GM18498 (cell line): ENCODE data around the gene CRHR2.

Experiments
- ATAC-seq: cut with Tn5 transposase; IDR thresholded peaks from one replicate; pipeline ENCODE4 v1.9.1; 2021; ENCODE audit warnings: mild to moderate bottlenecking, moderate library complexity; ENCODE audit not compliant: unreplicated experiment

The CRHR2 gene

GRCh38 chr7:30683306-30683705 lies 1.1 kb upstream of the CRHR2 start:
- no peak for ATAC-seq

GRCh38 chr7:30681815-30682211 lies 443 bp downstream of the CRHR2 start:
- no peak for ATAC-seq

DNA sequence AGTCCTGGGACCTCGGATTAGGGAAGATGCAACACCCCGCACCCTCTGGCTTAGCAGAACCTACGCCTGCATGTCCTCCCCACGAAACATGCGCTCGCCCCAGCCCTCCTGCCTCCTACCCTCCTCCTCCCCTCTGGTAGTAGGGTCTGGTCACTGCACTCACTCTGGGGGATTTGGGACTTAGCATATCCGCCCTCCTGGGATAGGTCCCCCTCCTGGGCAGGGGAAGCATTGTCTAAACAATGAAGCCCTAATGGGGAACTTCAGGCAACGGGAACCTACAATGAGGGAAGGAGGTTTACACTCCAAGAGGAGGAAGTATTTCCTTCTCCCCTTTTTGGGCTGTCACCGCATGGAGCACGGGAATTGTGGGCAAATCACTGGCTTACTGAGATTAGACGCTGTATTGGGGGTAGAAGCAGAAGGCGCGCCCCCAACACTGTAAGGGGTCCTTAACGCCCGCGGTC lies 892 bp downstream of the CRHR2 start:
- no peak for ATAC-seq

DNA sequence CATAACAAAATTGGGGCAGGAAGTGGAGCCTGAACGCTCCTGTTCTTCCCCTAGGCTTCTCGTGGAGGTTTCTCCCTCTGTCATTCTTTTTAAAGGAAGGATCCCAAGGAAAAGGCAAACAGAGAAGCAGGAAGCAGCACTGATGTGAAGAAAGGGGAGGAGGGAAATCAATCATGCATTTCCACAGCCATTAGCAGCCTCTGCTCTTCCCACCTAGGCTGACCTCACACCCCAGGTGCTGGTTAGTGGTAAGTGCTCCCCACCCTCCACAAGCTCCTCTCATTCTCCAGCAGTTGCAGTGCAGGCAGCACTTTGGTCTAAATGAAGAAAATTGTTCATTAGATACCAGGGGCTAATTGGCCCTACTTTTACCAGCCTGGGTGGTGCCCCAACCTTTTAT lies 2.6 kb downstream of the CRHR2 start:
- no peak for ATAC-seq

DNA sequence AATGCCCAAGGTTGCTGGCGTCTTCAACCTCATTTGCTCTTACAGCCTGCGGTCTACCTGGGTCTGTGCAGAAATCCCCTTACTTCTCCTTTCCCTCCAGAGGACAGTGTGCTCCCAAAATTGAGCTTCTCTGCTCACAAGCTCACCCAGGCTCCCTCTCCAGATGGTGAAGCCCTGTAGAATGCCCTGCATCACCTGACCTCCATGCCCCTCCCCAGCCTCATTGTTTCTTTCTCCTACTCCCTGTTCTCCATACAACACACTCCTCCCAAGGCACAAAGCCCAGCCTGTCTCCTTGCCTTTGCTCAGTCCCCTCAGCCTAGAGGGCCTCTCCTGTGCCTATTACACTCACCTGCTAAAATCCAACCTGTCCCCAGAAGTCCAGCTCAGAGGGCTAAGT lies 3.5 kb downstream of the CRHR2 start:
- no peak for ATAC-seq

- ATAC-seq, result no peak
These were observed 7.4 kb downstream of the CRHR2 start for GRCh38 chr7:30674876-30675275.

GRCh38 chr7:30674420-30674819 lies 7.8 kb downstream of the CRHR2 start:
- no peak for ATAC-seq

GRCh38 chr7:30671793-30672465 lies 10.3 kb downstream of the CRHR2 start:
- ATAC-seq, result no peak

GRCh38 chr7:30668102-30668501 lies 14.2 kb downstream of the CRHR2 start:
- ATAC-seq, result no peak

DNA sequence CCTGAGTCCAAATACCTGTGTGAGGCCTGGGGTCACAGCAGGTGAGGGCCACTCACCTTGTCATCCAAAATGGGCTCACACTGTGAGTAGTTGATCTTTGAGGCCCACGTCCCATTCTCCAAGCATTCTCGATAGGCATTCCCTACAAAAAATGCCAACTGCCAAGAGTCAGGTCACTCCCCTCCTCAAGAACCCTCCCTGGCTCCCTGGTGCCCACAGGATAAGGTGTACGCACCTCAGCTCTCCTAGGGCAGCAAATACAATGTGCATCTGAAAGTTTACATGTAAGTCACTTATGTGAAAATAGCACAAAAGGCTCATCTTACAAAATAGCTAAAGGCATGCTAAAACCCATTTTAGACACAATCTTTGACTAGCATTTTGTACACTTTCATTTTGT lies 15.1 kb downstream of the CRHR2 start:
- ATAC-seq, result no peak

DNA sequence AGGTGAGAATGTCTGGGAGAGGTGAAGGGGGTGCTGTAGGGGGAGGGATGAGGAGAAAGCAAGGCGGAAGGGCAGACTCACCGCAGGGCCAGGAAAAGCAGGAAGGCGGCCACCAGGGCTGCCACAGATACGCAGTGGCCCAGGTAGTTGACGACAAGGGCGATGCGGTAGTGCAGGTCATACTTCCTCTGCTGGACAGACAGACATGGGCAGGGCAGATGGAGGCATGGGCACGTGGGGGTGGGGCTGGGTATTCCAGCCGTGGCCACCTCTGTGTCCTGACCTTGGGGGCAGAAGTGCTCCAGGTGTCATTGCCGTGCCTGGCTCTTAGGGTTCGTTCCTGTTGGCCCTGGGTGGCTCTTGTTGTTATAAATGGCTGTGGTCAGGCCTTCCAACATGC lies 16.8 kb downstream of the CRHR2 start:
- no peak for ATAC-seq

DNA sequence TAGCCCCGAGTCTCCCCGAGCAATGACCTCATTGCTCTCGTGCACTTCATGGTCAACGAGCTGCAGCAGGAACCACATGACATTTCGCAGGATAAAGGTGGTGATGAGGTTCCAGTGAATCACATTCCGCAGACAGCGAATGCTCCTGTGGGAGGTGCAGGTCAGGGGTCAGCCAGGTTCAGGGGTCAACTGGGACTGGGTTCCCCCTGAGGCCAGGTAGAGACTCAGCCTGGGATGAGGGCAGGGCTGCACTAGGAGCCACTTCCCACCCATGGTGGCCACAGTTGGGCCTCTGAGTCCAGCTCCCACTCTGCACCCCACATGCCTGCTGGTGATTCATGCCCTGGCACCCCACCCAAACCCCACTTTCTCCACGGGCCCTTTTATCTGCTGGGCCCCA lies 17.2 kb downstream of the CRHR2 start:
- ATAC-seq, result no peak

- ATAC-seq, result no peak
These were observed 17.9 kb downstream of the CRHR2 start for GRCh38 chr7:30664184-30664885.

DNA sequence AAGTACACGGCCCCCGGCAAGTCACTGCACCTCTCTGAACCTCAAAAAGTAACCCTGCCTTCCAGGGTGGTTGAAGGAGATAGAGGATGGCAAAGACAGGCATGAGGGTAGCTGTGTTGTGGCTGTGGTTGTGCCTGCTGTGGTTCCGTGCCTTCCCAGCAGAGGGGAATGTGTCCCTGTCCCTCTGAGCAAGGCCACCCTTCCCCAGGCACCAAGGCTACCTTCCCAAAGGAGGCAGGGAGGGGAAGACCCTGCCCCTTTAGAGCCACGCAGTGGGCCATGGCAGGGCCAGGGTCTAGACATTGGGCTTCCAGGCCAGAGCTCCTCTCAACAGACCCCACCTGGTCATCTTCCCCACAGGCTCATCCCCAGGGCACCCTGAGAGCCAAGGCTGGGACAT lies 18.8 kb downstream of the CRHR2 start:
- ATAC-seq, result no peak

- ATAC-seq, result no peak
These were observed 19.8 kb downstream of the CRHR2 start for GRCh38 chr7:30662431-30662939.

DNA sequence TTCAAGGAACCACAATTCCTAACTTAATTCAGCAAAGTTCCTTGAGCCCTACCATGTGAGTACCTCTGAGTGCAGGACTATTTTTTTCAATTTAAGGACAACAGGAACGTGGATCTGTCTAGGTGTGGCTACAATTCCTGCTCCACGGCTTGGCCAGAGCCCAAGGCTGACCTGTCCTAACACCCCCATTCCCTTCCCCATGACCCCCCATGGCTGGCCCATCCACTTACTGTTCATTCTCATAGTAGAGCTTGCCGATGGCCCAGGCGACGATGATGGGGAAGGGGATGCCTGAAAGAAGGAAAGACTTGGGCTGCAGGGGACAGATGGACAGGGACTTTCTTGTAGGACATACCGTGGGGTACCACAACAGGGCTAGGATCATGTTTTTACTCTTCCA lies 20.3 kb downstream of the CRHR2 start:
- ATAC-seq, result no peak

DNA sequence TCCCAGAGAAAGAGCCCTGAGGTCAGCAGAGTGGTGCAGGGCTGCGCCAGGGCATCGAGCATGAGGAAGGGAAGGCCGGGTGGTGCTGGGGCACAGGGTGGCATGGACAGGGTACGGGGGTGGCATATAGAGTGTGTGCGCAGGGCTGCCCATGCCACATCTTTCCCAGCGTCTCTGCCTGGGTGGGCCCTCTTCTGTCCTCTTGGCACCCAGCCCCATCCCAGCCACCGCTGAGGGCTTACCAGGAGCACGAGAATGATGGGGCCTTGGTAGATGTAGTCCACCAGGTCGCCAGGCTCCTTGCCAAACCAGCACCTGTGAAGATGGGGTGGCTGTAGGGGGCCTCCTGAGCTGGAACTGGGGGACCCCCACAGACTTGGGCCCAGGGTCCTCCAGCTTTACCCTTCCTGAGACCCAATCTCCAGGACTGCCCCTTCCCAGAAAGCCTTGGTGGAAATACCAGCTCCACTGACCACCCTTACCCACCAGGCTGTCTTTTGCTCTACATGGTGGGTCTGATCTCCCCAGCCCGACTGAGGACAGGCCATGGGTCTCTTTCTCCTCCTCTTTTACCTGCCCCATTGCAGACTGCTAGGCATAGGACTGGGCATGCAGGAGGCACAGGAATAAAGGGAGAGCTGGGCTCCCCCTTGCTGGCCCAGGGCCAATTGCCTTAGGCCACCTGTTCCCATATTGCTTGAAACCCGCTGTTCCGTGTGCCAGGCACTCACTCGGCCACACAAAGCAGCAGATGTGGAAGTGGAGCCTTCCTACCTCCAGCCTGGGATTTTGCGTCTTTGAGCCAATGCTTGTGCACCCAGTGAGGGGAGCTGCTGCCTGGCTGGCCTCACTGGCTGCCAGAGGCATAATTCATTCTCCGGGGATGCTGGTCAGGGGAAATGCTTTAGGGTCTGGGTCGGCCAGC lies 21.7 kb downstream of the CRHR2 start:
- ATAC-seq, result no peak

DNA sequence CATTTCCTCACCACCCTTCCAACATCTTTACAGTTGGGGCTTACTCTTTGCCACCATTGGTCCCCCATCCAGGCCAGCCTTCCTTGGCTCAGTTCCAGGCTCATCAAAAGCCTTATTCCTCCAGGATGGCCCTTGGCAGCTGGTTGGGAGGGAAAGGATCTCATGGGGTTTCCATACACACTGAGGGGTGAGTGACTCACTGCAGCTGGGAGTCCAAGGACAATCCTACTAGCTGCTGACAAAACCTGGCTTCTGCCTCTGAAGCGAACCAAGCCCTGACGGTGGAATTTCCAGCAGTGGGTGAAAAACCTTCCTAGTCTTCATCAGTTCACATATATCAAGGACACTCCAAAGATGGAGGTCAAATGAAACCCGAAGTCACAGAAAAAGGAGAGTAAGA lies 22.9 kb downstream of the CRHR2 start:
- ATAC-seq, result no peak

DNA sequence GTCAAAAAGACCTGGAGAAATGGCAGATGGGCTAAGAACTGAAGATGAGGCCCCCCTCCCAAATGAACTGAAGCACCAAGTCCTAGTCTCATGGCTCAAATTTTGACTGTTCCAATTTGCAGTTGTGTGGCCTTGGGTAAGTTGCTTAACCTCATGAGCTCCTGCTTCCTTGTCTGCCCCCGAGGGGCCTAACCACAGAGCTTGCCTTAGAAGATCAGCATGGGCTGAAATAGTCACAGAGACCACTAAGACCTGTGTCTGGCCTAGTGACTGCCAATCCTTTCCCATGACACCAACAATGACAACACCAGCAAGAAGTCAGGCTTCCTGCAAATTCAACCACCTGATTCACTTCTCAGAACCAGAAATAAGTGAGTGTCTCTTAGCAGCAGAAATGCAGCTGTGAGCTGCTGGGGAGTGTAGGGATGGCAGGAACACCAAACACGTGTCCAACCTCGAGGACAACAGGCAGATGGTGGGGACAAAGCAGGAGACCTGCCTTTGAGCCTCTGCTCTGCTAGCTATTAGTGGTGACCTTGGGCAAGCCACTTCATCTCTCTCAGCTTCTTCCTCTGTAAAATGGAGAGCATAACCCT lies 23.7 kb downstream of the CRHR2 start:
- no peak for ATAC-seq

DNA sequence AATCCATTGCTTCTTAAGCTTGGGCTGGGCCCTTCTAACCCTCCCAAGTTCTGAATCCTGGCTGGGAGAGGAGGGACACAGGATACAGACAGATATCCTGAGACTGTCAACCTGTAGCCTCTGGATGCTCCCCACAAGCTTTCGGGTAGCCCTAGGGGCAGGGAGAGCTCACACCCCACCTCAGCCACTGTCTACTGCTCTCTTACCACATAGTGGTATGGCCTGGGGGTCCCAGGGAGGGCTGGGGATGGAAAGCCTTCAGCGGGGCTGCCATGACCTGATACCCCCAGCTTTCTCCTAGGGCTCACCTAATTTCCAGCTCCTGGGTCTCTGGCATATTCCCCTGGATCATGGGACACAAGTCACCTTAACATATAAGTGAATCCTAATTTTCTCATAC lies 25.1 kb downstream of the CRHR2 start:
- ATAC-seq, result no peak
